SH-SY5Y (cell line): Measurements from ENCODE around the gene GRIA1.

ENCODE experiments used
- GATA2 ChIP-seq: IDR thresholded peaks from 2 replicates; pipeline ENCODE4 v1.6.1; 2011; ENCODE audit warnings: mild to moderate bottlenecking, low read depth, low read length
- GATA3 ChIP-seq: IDR thresholded peaks from 2 replicates; pipeline ENCODE4 v1.6.1; 2011; ENCODE audit warnings: low read depth, mild to moderate bottlenecking, low read length, moderate library complexity

DNA sequence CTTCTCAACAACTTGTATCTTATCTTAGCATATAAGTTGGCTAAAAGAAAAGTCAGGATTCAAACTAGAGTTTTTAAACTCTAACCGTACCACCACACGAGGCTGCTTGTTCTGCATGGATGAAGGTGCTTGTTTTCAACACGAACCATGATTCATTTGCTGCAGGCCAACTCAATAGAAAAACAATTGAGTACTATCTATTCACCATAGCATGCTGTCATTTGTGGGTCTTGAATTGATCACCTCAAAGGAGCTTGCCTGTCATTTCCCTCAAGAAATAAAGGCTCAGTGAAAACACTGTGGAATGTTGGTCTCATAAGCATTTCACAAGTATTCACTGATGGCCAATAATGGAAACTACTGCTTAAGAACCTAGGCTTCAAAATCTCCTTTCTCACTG is 21.0 kb upstream of the GRIA1 start:
- no peak for TF ChIP-seq GATA2
- no peak for TF ChIP-seq GATA3
